NCI-H2029 treated with DMSO at 0.1 percent for 48 hours (cell line): ENCODE results near the gene TFCP2.
"Not testable (repeated sequence)": the region's sequence is repeated elsewhere in the genome, so short reads cannot be mapped to it uniquely, and the experiment has no call there.

Source experiments
- DNase-seq: peaks from one replicate; lab custom pipeline; 2025; lab: John Stamatoyannopoulos, UW

Gene TFCP2

DNA sequence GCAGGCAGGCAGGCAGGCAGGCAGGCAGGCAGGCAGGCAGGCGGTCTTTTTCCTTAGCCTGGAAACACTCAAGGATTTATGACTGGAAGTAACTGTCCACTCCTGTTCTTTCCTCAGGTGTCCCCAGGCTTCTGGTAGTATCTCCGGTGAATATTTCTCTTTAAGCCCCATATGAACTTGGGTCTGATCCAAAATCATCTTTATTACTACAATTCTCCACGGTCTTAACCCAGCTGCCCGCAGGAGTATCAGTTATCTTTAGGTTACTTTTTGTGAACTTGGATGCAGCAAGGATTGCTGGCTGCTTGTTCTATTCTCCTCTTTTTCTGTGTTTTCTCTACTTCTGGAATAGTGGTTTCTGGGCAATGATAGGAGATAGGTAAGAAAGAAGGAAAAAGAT lies 92.8 kb downstream of the TFCP2 start:
- DNase-seq = no peak

GRCh38 chr12:51078866-51079265 lies 94.1 kb downstream of the TFCP2 start:
- not testable (repeated sequence) for DNase-seq

GRCh38 chr12:51078346-51078745 lies 94.6 kb downstream of the TFCP2 start:
- DNase-seq = not testable (repeated sequence)

- DNase-seq = no peak
These were observed 95.0 kb downstream of the TFCP2 start for GRCh38 chr12:51077930-51078329.

DNA sequence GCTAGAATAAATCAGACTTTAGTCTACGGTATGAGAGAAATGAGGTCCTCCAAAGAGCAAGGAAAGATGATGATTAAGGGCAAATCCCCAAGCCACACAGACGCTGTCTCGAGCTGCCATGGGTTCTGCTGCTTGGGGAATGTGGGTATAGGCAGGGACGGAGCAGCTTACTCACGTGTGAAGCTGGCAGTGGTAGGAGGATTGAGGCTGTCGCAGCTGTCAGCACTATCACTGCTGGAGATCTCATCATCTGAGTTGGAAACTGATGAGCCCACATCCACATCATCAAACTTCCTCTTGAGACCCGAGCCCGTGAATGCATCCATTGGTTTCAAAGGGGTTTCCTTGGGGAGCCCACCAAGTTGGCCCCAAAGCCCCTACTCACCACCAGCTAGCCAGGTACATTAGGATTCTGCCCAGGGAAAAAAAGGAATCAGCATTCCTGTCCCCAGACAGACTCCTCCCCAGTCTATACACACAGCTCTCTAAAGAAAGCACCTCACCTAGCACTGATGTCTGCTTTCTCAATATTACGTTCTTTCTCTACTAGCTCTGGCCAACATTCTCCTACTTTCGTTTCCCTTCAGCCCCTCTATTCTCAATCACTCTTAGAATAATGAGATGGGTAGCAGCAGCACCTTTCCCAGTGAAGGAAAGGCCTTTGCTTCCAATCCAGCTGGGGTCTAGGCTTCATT lies 96.6 kb downstream of the TFCP2 start:
- no peak for DNase-seq

- no peak for DNase-seq
These were observed 97.5 kb downstream of the TFCP2 start for GRCh38 chr12:51075390-51075789.

DNA sequence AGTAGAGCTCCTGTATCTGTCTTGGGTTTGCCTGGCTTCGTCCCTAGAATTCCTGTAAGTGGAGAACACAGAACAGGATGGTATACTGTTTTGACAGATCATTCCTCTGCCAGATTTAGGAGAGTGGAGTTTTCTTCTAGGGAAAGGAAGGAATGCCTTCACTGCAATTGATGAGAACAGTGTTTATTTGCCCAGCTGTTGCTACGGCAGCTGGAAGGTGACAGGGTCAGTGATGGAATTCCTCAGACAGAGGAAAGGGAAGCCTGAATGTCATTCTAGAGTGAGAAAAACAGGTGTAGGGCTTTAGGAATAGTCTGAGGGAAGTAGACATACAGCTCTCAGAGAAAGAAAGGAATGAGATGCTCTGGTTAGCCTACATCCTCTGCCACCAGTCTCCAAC lies 101.3 kb downstream of the TFCP2 start:
- DNase-seq = no peak

DNA sequence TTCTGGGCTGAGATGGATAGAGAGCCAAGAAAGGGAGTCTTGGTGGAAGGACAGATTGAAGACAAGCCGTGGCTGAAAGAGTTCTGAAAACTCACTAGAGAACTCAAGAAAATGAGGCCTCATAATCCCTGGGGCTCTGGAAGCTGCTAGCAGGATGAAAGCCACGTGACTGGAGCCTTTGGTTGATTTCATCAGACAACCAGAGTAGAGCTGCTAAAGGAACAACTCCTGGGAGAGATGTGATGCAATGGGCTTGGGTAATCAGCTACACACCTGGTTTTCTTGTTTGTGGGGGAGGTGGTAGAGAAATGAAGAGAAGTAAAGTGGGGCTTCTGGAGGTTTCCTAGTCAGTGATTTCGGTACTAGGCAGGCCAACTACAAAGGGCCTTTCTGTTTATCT lies 102.9 kb downstream of the TFCP2 start:
- no peak for DNase-seq

- no peak for DNase-seq
These were observed 105.2 kb downstream of the TFCP2 start for GRCh38 chr12:51067771-51068170.

DNA sequence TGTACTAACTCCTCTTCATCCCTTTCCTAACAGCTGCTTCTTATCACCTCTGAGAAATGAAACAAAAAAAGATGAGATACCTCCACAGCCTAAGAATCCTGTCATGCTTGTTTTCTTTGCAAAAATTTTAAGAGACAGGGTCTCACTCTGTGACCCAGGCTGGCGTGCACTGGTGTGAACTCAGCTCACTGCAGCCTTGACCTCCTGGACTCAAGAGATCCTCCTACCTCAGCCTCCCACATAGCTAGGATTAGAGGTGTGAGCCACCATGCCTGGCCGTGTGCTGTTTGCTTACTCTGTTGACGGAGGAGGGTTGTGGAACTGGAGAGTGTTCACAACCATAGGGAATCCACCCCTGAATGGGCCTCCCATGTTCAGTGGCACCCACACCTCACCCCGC lies 105.7 kb downstream of the TFCP2 start:
- DNase-seq = no peak

DNA sequence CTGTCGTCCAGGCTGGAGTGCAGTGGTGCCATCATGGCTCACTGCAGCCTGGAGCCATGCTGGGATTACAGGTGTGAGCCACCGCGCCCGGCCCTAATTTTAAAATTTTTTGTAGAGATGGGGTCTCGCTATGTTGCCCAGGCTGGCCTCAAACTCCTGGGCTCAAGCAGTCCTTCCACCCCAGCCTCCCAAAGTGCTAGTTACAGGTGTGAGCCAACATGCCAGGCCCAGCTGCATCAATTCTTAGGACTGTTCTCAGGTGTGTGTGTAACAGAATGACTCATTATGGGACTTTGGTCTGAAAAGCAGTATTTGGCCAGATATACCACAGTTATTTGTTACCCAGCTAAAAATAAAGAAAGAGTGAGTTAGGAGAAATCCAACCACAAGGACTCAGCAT lies 107.4 kb downstream of the TFCP2 start:
- DNase-seq = no peak

- DNase-seq = no peak
These were observed 110.1 kb downstream of the TFCP2 start for GRCh38 chr12:51062631-51063397.

- no peak for DNase-seq
These were observed 113.8 kb downstream of the TFCP2 start for GRCh38 chr12:51059086-51059485.

DNA sequence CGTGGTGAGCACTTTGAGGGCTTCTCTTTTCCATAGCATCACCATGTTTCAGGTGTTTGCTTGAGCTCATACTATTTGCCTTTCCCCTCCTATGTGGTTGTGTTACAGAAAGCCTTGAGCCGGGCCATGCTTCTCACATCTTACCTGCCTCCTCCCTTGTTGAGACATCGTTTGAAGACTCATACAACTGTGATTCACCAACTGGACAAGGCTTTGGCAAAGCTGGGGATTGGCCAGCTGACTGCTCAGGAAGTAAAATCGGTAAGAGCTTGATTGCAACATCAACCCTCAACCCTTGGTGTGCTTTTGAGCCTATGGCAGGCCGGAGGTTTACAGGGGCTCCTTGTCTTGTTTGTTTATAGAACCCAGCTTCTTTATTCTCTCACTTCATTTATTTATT lies 116.7 kb downstream of the TFCP2 start:
- DNase-seq = no peak

GRCh38 chr12:51055060-51055459 lies 117.9 kb downstream of the TFCP2 start:
- DNase-seq = no peak

GRCh38 chr12:51051787-51052186 lies 121.1 kb downstream of the TFCP2 start:
- DNase-seq = no peak

DNA sequence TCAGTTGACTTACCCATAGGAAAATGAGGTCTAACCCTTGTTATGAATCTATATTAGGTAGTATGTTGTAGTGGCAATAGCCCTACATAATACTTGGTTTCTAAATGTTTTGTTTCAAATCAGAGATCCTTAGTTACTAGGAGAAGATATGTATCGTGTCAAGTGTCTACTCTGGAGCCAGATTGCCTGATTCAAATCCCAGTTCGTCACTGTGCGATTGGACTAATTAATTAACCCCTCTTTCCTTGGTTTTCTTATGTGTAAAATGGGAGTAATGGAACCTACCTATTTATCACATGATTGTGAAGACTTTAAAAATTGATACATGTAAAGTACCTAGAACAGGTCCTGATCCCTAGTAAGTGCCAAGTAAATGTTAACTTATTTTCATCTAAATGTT lies 123.4 kb downstream of the TFCP2 start:
- no peak for DNase-seq

GRCh38 chr12:51048661-51049251 lies 124.2 kb downstream of the TFCP2 start:
- peak; percentile 13 for DNase-seq

DNA sequence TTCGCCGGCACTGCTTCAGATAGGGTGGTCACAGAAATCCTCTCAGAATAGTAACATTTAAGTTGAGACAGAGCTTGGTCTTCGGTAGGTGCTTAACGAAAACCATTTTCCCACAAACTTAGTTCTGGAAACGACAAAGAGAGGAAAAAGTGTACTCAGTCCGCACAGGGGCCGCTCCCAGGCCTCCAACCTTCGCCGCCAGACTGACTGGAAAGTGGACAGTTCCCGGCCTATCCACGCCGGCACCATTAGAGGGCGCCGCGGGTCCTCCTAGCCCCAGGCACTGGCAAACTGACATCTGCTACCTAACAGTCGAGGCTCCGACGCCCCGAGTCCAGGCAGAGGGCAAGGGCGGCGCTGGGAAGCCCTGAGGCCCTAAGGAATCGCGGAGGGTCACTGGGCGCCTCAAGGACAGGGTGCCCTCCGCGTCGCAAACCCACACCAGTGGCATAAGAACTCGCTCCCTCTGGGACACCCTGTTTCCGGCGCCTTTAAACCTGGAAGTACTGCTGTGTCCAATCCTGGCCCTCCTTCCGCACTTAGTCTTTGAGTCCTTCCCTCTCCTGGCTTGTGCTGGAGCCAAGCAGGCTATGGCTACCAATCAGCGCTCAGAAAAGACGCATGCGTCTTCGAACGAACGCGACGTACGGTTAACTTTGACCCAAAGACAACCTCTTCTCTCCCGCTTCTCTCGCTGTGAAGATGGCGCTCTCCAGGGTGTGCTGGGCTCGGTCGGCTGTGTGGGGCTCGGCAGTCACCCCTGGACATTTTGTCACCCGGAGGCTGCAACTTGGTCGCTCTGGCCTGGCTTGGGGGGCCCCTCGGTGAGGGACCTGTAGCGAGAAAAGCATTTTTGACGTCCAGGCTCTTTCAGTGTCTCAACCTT lies 125.0 kb downstream of the TFCP2 start, which contains the start of gene LETMD1:
LETMD1 (plus strand) TSS at position 673 of the 886 bp plus-strand sequence; CDS start at position 703, 30 bp downstream.
- peak; percentile 97 for DNase-seq
